Loucy (cell line): ENCODE measurements around the gene FLRT2.

Experiments used
- EZH2phosphoT487 ChIP-seq: fragments of 200-600 bp; IDR thresholded peaks from 2 replicates; pipeline ENCODE4 v1.6.1; 2018; ENCODE audit warnings: antibody characterized with exemption, mild to moderate bottlenecking, moderate library complexity, borderline replicate concordance
- TF ChIP-seq, protein P1 (sequence below): fragments of 200-600 bp; sonication (generic); conservative IDR thresholded peaks from 2 replicates; pipeline ENCODE4 v1.5.1; 2014; ENCODE audit warnings: mild to moderate bottlenecking, antibody characterized with exemption, low read length

DNA sequence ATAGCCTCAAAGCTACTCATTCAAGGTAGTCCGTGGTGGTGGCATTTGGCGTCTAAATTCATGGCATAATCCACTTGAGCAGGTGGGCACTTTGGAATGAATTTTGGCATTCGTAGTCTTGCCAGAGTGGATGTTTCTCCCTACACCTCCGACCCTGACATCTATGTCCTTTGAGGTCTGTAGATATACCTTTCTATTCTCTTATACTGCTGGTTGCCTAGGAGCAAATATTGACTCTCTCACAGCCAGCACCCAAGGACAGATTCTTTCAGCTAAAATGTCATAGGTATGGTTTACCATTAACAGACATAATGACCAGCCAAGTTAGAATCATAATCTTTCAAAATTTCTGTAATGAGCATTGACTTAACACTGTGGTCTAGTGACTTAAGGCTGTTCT, 47.4 kb upstream of the FLRT2 start:
- TF ChIP-seq, protein P1, sequence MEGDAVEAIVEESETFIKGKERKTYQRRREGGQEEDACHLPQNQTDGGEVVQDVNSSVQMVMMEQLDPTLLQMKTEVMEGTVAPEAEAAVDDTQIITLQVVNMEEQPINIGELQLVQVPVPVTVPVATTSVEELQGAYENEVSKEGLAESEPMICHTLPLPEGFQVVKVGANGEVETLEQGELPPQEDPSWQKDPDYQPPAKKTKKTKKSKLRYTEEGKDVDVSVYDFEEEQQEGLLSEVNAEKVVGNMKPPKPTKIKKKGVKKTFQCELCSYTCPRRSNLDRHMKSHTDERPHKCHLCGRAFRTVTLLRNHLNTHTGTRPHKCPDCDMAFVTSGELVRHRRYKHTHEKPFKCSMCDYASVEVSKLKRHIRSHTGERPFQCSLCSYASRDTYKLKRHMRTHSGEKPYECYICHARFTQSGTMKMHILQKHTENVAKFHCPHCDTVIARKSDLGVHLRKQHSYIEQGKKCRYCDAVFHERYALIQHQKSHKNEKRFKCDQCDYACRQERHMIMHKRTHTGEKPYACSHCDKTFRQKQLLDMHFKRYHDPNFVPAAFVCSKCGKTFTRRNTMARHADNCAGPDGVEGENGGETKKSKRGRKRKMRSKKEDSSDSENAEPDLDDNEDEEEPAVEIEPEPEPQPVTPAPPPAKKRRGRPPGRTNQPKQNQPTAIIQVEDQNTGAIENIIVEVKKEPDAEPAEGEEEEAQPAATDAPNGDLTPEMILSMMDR: no peak
- no peak for TF ChIP-seq EZH2phosphoT487
